ENCODE data around the gene DISC1.
"Not testable (repeated sequence)": the region's sequence is repeated elsewhere in the genome, so short reads cannot be mapped to it uniquely, and the experiment has no call there.

The DISC1 gene

DNA sequence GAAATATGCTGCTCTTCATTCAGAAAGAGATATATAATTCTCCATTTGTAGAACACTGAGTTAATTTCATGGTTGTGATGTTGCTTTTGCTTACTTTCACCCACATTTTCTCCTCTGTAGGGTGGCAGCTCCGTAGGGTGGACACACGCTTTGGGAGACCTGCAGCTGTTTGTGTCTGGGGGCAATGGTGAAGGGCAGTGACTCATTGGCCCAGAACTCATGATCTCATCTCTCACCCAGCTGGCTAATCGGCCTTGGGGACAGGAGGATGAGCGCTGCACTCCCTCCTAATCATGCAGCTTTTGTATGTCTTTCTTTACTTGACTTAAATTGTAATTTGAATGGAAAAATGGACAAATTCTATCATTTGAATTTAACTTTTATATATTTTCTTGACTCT lies 9.6 kb downstream of the DISC1 start:
- no peak for DNase-seq (ENCODE audit: low read depth, low spot score)

GRCh38 chr1:231636922-231637321 lies 10.3 kb downstream of the DISC1 start:
- DNase-seq (ENCODE audit: low read depth, low spot score), result not testable (repeated sequence)

GRCh38 chr1:231638647-231639046 lies 12.1 kb downstream of the DISC1 start:
- no peak for DNase-seq (ENCODE audit: low read depth, low spot score)

DNA sequence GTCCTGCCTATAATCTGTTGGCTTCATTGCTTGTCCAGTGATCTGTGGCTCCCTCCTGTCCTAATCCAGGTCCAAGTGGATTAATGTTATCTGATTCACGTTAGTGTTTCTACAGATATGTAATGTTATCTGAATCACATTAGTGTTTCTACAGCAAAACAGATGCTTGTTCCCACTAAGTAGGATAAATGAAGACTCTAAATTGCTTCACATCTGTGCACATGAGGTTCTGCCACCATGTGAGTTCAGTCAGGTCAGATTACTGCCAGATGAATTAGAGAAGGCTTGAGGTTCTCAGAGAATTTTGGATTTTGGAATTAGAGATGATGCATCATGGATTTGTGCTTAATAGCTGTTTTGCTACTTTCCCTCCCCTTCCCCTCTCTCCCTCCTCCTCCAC lies 13.2 kb downstream of the DISC1 start:
- no peak for DNase-seq (ENCODE audit: low read depth, low spot score)

- DNase-seq (ENCODE audit: low read depth, low spot score), result not testable (repeated sequence)
Observed at GRCh38 chr1:231641444-231641843, 14.9 kb downstream of the DISC1 start.

- not testable (repeated sequence) for DNase-seq (ENCODE audit: low read depth, low spot score)
Observed at GRCh38 chr1:231642061-231642460, 15.5 kb downstream of the DISC1 start.

DNA sequence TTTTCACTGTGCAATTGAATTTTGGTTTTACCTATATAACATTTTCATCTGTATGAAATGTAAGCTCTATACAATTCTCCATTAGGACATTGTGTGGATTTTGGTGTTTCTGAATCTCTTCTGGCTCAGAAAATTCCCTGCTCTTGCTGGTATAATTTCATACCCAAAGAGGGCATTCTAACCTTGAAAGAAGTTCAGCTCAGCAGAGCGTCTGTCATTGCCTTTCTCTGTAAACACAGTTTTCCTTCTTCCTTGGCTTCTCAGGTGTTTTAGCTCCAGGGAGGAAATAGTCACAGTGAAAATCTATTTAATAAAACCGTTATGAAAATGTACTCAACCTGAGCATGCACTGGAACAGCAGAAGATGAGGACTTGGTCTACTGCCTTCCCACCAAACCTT lies 16.0 kb downstream of the DISC1 start:
- DNase-seq (ENCODE audit: low read depth, low spot score), result no peak

GRCh38 chr1:231643071-231643934 lies 16.7 kb downstream of the DISC1 start:
- no peak for DNase-seq (ENCODE audit: low read depth, low spot score)

DNA sequence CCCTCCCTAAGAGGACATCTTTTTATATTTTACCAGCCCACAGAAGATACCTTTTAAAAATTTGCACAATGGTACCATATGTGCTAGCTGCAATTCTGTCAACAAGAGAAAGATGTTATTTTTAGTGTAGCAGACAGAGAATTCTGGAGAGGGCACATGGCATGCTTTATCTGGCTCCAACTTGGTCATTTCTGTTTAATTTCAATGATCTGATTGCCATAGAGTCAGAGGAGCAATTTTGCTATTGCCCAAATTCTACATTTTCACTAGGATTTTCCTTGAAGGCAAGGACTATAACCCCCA lies 17.3 kb downstream of the DISC1 start:
- no peak for DNase-seq (ENCODE audit: low read depth, low spot score)

DNA sequence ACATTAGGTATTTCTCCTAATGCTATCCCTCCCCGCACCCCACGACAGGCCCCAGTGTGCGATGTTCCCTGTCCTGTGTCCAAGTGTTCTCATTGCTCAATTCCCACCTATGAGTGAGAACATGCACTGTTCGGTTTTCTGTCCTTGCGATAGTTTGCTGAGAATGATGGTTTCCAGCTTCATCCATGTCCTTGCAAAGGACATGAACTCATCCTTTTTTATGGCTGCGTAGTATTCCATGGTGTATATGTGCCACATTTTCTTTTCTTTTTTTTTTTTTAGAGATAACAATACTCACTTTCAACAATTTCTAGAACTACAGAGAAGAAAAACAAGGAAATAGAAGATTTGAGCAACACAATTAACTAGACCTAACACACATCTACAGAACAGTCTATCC lies 19.0 kb downstream of the DISC1 start:
- not testable (repeated sequence) for DNase-seq (ENCODE audit: low read depth, low spot score)

DNA sequence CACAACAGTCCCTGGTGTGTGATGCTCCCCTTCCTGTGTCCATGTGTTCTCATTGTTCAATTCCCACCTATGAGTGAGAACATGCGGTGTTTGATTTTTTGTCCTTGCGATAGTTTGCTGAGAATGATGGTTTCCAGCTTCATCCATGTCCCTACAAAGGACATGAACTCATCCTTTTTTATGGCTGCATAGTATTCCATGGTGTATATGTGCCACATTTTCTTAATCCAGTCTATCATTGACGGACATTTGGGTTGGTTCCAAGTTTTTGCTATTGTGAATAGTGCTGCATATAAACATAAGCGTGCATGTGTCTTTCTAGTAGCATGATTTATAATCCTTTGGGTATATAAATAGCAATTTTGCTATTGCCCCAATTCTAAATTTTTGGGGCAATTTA lies 19.6 kb downstream of the DISC1 start:
- DNase-seq (ENCODE audit: low read depth, low spot score), result not testable (repeated sequence)

- DNase-seq (ENCODE audit: low read depth, low spot score), result not testable (repeated sequence)
Observed at GRCh38 chr1:231651621-231652260, 25.2 kb downstream of the DISC1 start.

DNA sequence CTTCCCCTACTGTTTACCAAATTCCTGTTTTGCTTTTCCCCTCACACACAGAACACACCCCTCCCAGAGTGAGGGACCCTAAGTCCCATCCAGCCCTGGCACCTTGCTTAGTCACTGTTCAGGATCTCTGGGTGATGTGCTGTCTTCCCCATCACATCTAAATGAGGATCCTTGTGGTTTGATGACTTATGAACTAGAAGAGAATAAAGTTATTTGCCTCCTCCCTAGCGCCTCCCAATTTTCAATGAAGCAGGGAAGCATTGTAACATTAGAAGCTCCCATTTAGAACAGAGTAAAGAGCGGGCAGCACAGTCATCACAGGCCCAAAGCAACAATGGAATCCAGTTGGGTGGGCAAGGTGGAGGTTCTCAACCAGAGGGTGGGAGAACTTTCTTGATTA lies 27.0 kb downstream of the DISC1 start:
- no peak for DNase-seq (ENCODE audit: low read depth, low spot score)

DNA sequence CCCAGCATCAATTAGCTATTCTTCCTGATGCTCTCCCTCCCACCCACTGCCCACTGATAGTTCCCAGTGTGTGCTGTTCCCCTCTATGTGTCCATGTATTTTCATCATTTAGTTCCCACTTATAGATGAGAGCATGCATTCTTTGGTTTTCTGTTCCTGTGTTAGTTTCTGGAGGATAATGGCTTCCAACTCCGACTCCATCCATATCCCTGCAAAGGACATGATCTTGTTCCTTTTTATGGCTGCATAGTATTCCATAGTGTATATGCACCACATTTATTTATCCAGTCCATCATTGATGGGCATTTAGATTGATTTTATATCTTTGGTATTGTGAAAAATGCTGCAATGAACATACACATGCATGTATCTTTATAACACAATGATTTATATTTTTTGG lies 30.2 kb downstream of the DISC1 start:
- no peak for DNase-seq (ENCODE audit: low read depth, low spot score)

GRCh38 chr1:231658223-231658622 lies 31.6 kb downstream of the DISC1 start:
- DNase-seq (ENCODE audit: low read depth, low spot score), result not testable (repeated sequence)

- DNase-seq (ENCODE audit: low read depth, low spot score), result no peak
Observed at GRCh38 chr1:231660198-231660597, 33.6 kb downstream of the DISC1 start.

DNA sequence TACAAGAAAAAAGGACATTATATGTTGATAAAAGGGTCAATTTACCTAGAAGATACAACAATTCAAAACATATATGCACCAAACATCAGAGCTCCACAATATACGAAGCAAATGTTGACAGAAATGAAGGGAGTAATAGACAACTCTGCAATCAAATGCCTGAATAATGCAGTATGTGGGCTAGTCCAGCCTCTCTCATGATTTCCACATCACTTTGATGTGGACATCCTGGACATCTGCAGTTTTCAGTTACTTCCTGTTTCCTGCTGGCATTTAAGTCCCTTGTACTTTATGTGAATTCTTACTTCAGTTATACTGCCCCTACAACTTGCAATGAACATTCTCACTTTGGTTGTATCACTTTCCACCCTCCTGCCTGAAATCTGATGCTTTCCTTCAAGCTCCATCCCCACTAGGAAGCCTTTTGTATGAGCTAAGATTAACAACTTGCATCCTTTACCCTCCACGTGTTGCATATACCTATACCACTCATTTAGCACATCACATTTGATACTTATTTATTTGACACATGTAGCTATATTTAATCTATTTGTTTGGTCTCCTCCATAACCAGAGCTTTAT lies 36.7 kb downstream of the DISC1 start:
- DNase-seq (ENCODE audit: low read depth, low spot score), result no peak

DNA sequence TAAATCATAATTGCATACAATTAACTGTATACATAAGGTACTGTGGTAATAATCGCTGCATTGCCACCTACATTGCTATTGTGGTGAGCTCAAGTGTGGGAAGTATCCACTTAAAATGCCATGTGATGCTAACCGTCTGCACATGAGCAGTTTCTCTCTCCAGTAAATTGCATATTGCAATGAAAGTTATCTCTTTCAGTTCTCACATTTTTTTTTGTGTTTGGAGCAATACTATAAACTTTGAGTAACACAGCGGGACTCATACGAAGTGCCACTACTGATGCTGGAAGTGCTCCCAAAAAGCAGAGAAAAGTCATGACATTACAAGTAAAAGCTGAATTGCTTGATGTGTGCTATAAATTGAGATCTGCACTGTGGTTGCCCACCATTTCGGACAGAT lies 38.5 kb downstream of the DISC1 start:
- DNase-seq (ENCODE audit: low read depth, low spot score), result no peak

DNA sequence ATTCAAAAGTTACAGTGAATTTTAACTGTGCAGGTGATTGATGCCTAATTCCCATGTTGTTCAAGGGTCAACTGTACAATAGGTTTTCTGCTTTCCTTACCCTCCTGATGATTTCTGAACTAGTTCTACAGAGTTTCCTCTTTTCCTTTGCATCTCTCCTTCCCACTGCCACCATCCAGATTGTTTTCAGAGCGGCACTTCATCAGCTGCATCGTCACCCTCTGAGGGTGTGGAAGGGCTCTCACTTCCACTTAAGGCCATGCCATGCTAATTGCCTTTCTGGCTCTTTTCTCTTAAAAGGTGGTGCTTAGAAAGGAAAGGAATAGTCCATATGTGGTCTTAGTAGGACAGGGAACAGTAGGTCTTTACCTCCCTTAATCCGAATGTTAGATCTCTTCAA lies 39.1 kb downstream of the DISC1 start:
- no peak for DNase-seq (ENCODE audit: low read depth, low spot score)

DNA sequence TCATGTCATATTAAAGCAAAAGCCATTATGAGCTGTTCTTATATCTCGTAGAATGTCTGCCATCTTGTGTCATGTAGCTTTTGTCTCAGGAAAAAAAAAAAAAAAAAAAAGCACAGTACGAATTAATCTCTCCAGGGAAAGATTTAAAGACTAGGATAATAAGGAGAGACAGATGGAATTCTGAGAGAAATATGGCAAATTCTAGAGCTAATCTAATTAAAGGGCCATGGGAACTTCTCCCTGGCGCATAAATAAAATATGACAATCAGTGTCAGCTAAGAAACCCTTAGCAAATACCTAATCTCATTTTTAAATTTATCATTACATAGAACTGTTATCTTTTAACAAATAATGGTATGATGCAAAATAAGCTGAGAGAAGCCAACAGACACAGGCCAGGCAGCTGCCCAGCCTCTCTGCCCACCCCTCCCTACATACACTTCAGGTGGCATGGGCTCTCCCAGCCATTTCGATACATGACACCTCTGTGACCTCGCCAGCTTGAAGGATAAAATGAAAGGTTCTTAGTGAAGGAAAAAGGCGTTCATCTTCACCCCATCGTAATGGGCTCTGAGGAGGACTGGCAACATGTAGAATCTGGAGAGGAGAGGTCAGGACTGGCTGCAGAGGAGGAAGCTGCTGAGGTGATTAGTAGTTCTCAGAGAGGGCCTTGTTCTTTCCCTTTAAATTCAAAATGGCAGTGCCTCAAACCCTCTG lies 39.8 kb downstream of the DISC1 start:
- DNase-seq (ENCODE audit: low read depth, low spot score), result no peak

DNA sequence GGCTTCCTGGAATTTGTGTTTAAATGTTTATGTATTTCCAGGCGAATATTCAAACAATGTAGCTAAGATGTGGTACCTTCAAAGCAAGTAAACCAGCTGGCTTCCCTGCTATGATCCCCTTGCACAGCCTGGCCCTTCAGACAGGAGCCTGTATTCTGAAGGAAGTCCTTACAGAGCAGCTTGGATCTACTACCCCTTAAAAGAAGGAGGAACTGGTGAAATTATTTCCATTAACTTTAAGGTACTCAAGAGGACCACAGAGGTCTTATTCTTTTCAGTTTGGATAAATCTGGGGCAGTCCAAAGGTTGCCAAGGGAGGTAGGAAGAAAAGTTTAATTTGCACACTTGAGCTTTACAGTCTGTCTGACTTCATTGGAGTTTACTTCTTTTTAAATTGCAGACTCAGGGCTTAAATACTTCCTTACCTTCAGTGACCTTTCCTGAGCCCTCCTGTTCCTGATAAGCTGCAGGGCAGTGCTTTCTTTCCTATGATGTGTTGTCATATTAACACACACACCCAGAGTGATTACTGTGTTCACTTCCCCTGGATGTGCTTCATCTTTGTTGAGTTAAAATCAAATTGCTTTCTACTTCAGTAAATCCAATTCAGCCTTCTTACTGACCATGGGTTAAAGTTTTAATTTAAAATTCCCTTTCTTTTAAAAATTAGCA lies 40.5 kb downstream of the DISC1 start:
- no peak for DNase-seq (ENCODE audit: low read depth, low spot score)

All from activated CD4-positive, CD25-positive, alpha-beta regulatory T cell treated with anti-CD3 and anti-CD28 coated beads, Interleukin-2, amount 50 U/mL, for 16 hours (primary cell).